ENCODE measurements around the gene CCDC82. TPM values are rescaled to one million over a fixed set of nuclear protein-coding genes. Genes with fewer than 3 reads are reported as not detected.

CCDC82 gene
- polyA plus RNA-seq, 1 donor, result 29.3 TPM

- H3K27ac ChIP-seq (ENCODE audit: low read length), result peak overlapping the region; percentile 84
- H3K4me3 ChIP-seq (ENCODE audit: low read length), result peak overlapping the region; percentile 74
- no peaks in the 10 kb centered on the region for H3K27me3 ChIP-seq (ENCODE audit: control insufficient read depth, insufficient read depth, low read length)
- peaks cover 43% of the 10 kb centered on the region for H3K4me1 ChIP-seq (ENCODE audit: control insufficient read depth, insufficient read depth, low read length)
- H3K36me3 ChIP-seq (ENCODE audit: control insufficient read depth, insufficient read depth, low read length), result no peaks in the 10 kb centered on the region
- no peaks in the 10 kb centered on the region for H3K9me3 ChIP-seq (ENCODE audit: control insufficient read depth, low read depth, low read length)
- WGBS (ENCODE audit: insufficient coverage, low lambda C conversion rate), result no CpG with 5 or more reads among the region's 4 CpGs
- DNase-seq, result no peak
Observed at GRCh38 chr11:96340555-96340885, 49.2 kb downstream of the CCDC82 start.

DNA sequence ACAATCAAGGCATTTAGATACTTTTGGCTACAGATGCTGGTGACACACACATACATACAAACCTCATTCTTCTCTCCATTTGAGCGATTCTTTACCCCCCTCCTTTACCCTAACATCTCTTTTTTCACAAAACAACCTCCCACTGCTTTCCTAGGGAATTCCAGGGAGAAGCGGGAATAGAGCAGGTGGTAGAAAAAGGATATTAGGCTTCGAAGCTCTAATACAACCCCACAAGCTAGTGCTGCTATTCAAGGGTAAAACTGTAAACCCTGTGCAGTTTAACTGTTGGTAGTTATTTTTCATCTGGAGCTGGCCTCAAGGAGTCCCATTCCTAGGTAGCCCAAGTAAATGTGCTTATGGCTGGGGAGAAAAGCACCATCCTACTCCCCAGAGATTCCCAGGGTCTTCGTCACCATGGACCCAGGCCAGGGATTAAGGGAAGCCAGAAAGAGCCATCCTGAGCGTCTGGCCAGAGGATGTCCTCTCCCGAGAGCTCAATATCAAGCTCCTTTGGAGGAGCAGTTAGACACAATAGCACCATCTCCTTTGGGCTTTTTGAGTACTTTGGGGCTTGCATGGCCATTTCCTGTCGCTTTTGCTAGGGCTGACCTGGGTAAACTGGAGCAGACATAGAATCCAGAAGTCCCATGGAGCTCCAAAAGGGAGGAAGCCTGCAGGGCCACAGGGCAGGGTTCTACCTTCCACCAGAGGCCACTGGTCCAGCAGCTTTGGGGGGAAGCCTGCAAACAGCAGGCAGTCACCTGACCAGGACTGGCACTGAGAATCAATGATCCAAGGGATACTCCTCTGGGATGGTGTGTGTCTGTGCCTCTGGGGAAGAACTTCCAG is 49.8 kb downstream of the CCDC82 start:
- Histone ChIP-seq H3K27ac (ENCODE audit: low read length) (peak overlapping the region; percentile 84), H3K4me3 (ENCODE audit: low read length) (peak overlapping the region; percentile 74), H3K4me1 (ENCODE audit: control insufficient read depth, insufficient read depth, low read length) (peaks cover 43% of the 10 kb centered on the region), H3K27me3 (ENCODE audit: control insufficient read depth, insufficient read depth, low read length) (no peaks in the 10 kb centered on the region), H3K9me3 (ENCODE audit: control insufficient read depth, low read depth, low read length) (no peaks in the 10 kb centered on the region), H3K36me3 (ENCODE audit: control insufficient read depth, insufficient read depth, low read length) (no peaks in the 10 kb centered on the region)
- DNase-seq, result peak in 1 of 2 donors; percentile 34
- 94% methylated on average over 2 of the region's 7 CpGs for WGBS (ENCODE audit: insufficient coverage, low lambda C conversion rate)

DNA sequence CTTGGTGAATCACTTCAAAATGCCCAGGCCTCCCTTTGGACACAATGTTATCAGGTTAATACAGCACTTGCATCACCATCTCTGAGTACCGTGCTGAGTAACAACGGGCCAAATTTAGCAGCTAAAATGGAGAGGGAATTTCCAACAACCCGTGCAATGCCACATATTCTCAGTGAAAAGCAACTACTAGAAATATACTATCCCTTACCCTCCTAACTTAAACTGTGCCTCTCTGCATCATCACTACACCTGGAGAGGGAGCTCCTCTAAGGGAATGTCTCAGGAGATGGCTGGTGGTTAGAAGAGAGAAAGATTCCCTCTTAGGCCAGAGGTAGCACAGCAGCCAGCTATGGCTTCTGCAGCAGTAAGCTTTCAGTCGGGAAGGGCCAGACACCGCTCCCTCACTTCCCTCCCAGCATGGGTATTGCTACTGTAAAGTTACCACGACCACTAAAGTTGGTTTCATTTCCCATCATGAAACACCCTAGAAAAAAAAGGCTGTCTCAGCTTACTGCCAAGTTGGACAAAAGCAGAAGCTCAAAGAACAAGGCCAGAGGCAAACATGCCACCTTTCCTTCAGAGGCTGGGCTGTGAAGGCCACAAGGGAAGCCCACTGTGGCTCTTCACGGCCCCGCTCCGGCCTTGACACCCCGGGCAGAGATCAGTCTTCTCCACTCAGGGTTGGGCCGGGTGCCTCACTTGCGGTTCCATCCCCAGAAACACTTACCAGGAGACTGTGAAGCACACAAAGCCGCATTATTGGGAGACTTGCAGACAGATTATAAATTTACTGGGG is 50.6 kb downstream of the CCDC82 start:
- WGBS (ENCODE audit: insufficient coverage, low lambda C conversion rate), result no CpG with 5 or more reads among the region's 13 CpGs
- peak in 1 of 2 donors; percentile 70 for DNase-seq

GRCh38 chr11:96337541-96338431 is 51.9 kb downstream of the CCDC82 start:
- H3K4me1 ChIP-seq (ENCODE audit: control insufficient read depth, insufficient read depth, low read length), result peaks cover 47% of the 10 kb centered on the region
- no peaks in the 10 kb centered on the region for H3K9me3 ChIP-seq (ENCODE audit: control insufficient read depth, low read depth, low read length)
- 39% methylated on average over 4 of the region's 6 CpGs for WGBS (ENCODE audit: insufficient coverage, low lambda C conversion rate)
- H3K36me3 ChIP-seq (ENCODE audit: control insufficient read depth, insufficient read depth, low read length), result no peaks in the 10 kb centered on the region
- H3K27me3 ChIP-seq (ENCODE audit: control insufficient read depth, insufficient read depth, low read length), result no peaks in the 10 kb centered on the region
- H3K4me3 ChIP-seq (ENCODE audit: low read length), result no peak overlapping the region
- DNase-seq, result peak in 1 of 2 donors; percentile 73
- peak overlapping the region; percentile 84 for H3K27ac ChIP-seq (ENCODE audit: low read length)

More for the DNA sequence above, 50.6 kb downstream of the CCDC82 start:
- H3K4me1 ChIP-seq (ENCODE audit: control insufficient read depth, insufficient read depth, low read length), result peaks cover 43% of the 10 kb centered on the region
- H3K9me3 ChIP-seq (ENCODE audit: control insufficient read depth, low read depth, low read length), result no peaks in the 10 kb centered on the region
- H3K27me3 ChIP-seq (ENCODE audit: control insufficient read depth, insufficient read depth, low read length), result no peaks in the 10 kb centered on the region
- peak overlapping the region; percentile 8 for H3K4me3 ChIP-seq (ENCODE audit: low read length)
- no peaks in the 10 kb centered on the region for H3K36me3 ChIP-seq (ENCODE audit: control insufficient read depth, insufficient read depth, low read length)
- H3K27ac ChIP-seq (ENCODE audit: low read length), result peak overlapping the region; percentile 84

DNA sequence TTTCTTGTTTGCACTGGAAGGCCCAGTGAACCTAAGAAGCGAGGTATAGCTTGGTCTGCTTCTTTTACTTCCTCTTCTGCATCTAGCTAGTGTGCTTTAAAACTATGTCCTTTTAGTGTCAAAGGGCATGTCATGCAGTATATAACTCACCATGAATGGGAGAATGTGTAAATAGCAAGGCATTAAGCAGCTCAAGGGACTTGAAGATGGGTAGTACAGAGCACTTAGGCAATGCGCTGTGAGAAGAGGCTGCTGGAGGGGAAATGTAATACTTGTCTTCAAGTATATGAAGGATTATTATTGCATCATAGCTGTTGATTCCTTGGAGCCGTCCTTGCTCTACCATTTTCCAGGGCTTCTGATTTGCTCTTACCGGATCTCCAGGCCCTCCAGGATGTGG is 54.3 kb downstream of the CCDC82 start:
- Histone ChIP-seq H3K27ac (ENCODE audit: low read length) (no peak overlapping the region), H3K4me3 (ENCODE audit: low read length) (no peak overlapping the region), H3K27me3 (ENCODE audit: control insufficient read depth, insufficient read depth, low read length) (no peaks in the 10 kb centered on the region), H3K36me3 (ENCODE audit: control insufficient read depth, insufficient read depth, low read length) (no peaks in the 10 kb centered on the region), H3K9me3 (ENCODE audit: control insufficient read depth, low read depth, low read length) (no peaks in the 10 kb centered on the region), H3K4me1 (ENCODE audit: control insufficient read depth, insufficient read depth, low read length) (peaks cover 51% of the 10 kb centered on the region)
- peak in 1 of 2 donors; percentile 37 for DNase-seq
- WGBS (ENCODE audit: insufficient coverage, low lambda C conversion rate), result no CpG with 5 or more reads among the region's 4 CpGs

DNA sequence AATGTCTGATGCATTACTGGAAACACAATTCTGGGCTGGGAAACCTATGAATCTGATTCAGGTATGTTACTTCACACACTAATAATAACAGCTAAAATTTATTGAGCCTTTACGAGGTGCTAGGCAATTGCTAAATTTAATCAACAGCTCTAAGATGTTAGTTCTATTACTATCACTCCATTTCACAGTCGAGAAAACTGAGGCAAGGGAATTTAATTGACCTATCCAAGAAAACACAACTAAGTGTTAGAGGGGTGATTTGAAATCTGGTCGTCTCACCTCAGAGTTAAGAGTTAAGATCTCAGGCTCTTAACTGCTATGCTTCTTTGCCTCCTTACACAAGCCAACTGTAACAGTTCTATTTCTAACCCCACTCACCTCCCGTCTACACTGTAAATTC is 55.5 kb downstream of the CCDC82 start:
- 100% methylated on average over 1 of the region's 4 CpGs for WGBS (ENCODE audit: insufficient coverage, low lambda C conversion rate)
- H3K36me3 ChIP-seq (ENCODE audit: control insufficient read depth, insufficient read depth, low read length), result no peaks in the 10 kb centered on the region

DNA sequence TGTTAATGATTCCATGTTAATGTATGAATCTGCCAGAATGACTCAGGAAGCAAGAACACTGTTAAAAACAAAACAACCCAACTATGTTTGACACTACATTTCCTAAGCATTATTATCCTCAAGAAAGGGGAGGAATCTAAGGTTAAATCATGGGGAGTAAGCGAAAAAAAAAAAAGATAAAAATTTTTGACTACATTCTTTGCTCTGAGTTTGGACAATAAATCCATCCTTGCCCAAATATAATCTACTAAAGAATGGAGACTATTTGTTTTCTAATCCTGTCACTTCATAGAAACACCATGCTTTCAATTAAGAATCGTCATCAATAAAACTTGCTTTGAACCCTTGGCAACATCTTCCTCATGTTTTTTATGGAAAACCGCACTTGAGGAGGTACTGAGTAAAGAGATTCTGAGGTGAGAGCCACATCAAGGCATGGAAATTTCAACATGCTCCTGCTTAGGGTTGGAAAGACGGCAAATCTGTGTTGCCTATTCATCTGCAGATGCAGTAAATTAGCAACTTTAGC is 56.5 kb downstream of the CCDC82 start:
- peaks cover 37% of the 10 kb centered on the region for H3K4me1 ChIP-seq (ENCODE audit: control insufficient read depth, insufficient read depth, low read length)
- DNase-seq, result no peak
- H3K27ac ChIP-seq (ENCODE audit: low read length), result peak overlapping the region; percentile 55
- WGBS (ENCODE audit: insufficient coverage, low lambda C conversion rate), result 90% methylated on average over 2 of the region's 4 CpGs
- H3K9me3 ChIP-seq (ENCODE audit: control insufficient read depth, low read depth, low read length), result no peaks in the 10 kb centered on the region
- H3K27me3 ChIP-seq (ENCODE audit: control insufficient read depth, insufficient read depth, low read length), result no peaks in the 10 kb centered on the region
- no peaks in the 10 kb centered on the region for H3K36me3 ChIP-seq (ENCODE audit: control insufficient read depth, insufficient read depth, low read length)
- no peak overlapping the region for H3K4me3 ChIP-seq (ENCODE audit: low read length)

More for the DNA sequence above, 55.5 kb downstream of the CCDC82 start:
- Histone ChIP-seq H3K4me3 (ENCODE audit: low read length) (no peak overlapping the region), H3K4me1 (ENCODE audit: control insufficient read depth, insufficient read depth, low read length) (peaks cover 42% of the 10 kb centered on the region), H3K9me3 (ENCODE audit: control insufficient read depth, low read depth, low read length) (no peaks in the 10 kb centered on the region), H3K27me3 (ENCODE audit: control insufficient read depth, insufficient read depth, low read length) (no peaks in the 10 kb centered on the region), H3K27ac (ENCODE audit: low read length) (no peak overlapping the region)
- no peak for DNase-seq

- Histone ChIP-seq H3K4me1 (ENCODE audit: control insufficient read depth, insufficient read depth, low read length) (peaks cover 28% of the 10 kb centered on the region), H3K27me3 (ENCODE audit: control insufficient read depth, insufficient read depth, low read length) (no peaks in the 10 kb centered on the region), H3K36me3 (ENCODE audit: control insufficient read depth, insufficient read depth, low read length) (no peaks in the 10 kb centered on the region), H3K27ac (ENCODE audit: low read length) (peak overlapping the region; percentile 55), H3K4me3 (ENCODE audit: low read length) (no peak overlapping the region), H3K9me3 (ENCODE audit: control insufficient read depth, low read depth, low read length) (no peaks in the 10 kb centered on the region)
- 0% methylated on average over 1 of the region's 8 CpGs for WGBS (ENCODE audit: insufficient coverage, low lambda C conversion rate)
- peak in 1 of 2 donors; percentile 75 for DNase-seq
Observed at GRCh38 chr11:96332126-96332771, 57.5 kb downstream of the CCDC82 start.

DNA sequence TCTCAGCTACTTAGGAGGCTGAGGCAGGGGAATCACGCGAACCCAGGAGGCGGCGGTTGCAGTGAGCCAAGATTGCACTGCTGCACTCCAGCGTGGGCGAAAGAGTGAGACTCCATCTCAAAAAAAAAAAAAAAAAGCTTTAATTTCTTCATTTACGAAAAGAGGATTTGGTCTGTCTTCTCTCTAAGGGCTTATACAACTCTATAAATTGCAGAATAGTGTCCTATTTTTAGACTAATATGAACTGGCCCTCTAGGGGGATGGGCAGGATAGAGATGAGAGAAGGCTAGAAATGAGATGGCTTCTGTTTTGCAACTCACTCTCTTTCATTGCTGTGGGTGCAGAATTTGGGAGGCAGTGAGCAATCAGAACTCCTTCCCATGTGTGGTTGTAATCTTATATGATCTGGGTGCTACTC is 58.0 kb downstream of the CCDC82 start:
- Histone ChIP-seq H3K27ac (ENCODE audit: low read length) (peak overlapping the region; percentile 55), H3K4me1 (ENCODE audit: control insufficient read depth, insufficient read depth, low read length) (peaks cover 22% of the 10 kb centered on the region), H3K4me3 (ENCODE audit: low read length) (no peak overlapping the region), H3K9me3 (ENCODE audit: control insufficient read depth, low read depth, low read length) (no peaks in the 10 kb centered on the region), H3K27me3 (ENCODE audit: control insufficient read depth, insufficient read depth, low read length) (no peaks in the 10 kb centered on the region), H3K36me3 (ENCODE audit: control insufficient read depth, insufficient read depth, low read length) (no peaks in the 10 kb centered on the region)
- no peak for DNase-seq
- 100% methylated on average over 1 of the region's 7 CpGs for WGBS (ENCODE audit: insufficient coverage, low lambda C conversion rate)

Measured in large intestine (tissue), 3 donors.